WI38 (cell line): Measurements from ENCODE around the gene ATP5F1B.
"Not testable (repeated sequence)": the region's sequence is repeated elsewhere in the genome, so short reads cannot be mapped to it uniquely, and the experiment has no call there.

ENCODE experiments used
- H3K4me3 ChIP-seq: 2 replicates; pipeline ENCODE4 v1.5.1; 2011; ENCODE audit warnings: low read depth, mild to moderate bottlenecking, control low read depth, low read length
- CTCF ChIP-seq: IDR thresholded peaks from 2 replicates; pipeline ENCODE4 v1.5.1; 2012; ENCODE audit warnings: low read depth, mild to moderate bottlenecking, control low read depth, low read length

The ATP5F1B gene

DNA sequence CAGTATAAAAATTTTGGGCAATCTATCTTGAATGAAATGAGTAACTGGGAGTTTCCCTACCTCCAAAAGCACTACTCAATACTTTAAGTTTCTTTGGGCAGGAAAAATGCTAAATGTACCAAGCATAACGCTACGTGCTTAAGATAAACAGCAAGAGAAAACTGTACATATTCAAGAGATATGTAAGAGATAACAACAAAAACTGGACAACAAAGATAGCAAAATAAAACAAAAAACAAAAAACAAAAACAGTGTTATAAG lies 22.3 kb upstream of the ATP5F1B start:
- no peak for TF ChIP-seq CTCF
- H3K4me3 ChIP-seq = no peak overlapping the region

DNA sequence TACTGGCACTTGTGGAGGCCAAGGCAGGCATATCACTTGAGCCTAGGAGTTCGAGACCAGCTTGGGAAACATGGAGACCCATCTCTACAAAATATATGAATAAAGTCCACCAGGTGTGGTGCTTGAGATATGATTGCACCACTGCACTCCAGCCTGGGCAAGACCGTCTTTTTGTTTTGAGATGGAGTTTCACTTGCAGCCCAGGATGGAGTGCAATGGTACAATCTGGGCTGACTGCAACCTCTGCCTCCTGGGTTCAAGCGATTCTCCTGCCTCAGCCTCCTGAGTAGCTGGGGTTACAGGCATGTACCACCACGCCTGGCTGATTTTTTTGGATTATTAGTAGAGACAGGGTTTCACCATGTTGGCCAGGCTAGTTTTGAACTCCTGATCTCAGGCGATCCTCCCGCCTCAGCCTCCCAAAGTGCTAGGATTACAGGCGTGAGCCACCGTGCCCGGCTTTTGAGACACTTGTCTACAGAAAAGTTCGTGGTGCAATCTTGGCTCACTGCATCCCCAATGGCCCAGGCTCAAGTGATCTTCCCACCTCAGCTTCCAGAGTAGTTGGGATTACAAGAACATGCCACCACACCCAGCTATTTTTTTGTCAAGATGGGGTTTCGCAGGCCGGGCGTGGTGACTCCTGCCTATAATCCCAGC lies 16.3 kb upstream of the ATP5F1B start:
- no peak overlapping the region for H3K4me3 ChIP-seq
- no peak for TF ChIP-seq CTCF

DNA sequence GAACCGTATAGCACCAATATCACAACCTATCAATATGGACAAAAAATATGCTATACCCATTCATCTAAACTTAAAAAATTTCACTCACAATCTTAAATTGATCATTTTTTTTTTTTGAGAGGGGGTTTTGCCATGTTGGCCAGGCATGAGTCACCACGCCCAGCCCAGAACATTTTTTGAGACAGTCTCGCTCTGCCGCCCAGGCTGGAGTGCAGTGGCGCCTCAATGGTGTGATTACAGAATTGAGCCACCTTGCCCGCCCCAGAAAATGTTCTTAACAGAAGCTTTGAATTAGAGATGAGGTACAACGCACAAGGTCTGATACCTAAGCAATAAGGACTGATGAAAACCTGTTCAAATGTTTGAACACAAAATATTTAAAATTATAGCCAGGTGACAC lies 15.8 kb upstream of the ATP5F1B start:
- no peak overlapping the region for H3K4me3 ChIP-seq
- no peak for TF ChIP-seq CTCF

GRCh38 chr12:56658921-56659320 lies 13.1 kb upstream of the ATP5F1B start:
- H3K4me3 ChIP-seq = no peak overlapping the region
- TF ChIP-seq CTCF = no peak

DNA sequence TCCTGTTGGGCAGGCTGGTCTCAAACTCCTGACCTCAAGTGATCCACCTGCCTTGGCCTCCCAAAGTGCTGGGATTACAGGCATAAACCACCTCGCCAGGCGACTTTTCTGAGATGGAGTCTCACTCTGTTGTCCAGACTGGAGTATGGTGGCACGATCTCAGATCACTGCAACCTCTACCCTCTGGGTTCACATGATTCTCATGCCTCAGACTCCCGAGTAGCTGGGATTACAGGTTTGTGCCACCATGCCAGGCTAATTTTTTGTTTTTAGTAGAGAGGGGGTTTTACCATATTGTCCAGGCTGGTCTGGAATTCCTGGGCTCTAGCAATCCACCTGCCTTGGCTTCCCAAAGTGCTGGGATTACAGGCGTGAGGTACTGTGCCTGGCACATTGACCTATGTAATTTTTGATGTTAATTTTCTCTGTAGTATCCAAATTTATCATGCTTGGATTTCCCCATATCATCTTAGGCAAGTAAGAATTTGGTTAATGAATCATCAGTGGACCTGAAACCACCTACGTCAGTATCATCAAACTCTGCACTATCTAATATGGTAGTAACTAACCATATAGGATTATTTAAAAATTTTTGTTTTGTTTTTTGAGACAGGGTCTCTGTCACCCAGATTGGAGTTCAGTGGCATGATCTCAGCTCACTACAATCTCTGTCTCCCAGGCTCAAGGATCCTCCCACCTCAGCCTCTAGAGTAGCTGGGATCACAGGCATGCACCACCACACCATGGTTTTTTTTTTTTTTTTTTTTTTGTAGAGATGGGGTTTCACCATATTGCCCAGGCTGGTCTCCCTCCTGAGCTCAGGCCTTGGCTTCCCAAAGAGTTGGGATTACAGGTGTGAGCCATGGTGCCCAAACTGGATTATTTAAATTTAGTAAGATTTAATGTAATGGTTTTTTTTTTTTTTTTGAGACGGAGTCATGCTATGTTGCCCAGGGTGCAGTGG lies 11.9 kb upstream of the ATP5F1B start:
- H3K4me3 ChIP-seq = no peak overlapping the region
- TF ChIP-seq CTCF = no peak

DNA sequence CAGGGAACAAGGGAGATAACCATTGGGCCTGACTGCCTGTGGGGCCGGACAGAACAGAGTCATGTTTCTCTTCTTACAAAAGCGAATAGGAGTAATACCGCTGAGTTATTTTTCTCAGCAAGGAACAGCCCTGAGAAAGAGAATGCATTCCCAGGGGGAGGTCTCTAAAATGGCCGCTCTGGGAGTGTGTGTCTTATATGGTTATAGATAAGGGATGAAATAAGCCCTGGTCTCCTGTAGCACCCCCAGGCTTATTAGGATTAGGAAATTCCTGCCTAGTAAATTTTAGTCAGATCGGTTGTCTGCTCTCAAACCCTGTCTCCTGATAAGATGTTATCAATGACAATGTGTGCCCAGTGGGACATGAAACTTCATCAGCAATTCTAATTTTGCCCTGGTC lies 8.0 kb upstream of the ATP5F1B start:
- H3K4me3 ChIP-seq = not testable (repeated sequence)

DNA sequence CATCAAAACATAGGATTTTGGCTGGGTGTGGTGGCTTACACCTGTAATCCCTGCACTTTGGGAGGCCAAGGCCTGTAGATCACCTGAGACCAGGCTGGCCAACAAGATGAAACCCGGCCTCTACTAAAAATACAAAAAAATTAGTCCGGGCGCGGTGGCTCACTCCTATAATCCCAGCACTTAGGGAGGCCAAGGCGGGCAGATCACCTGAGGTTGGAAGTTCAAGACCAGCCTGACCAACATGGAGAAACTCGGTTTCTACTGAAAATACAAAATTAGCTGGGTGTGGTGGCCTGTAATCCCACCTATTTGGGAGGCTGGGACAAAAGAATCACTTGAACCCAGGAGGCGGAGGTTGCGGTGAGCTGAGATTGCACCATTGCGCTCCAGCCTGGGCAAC lies 2.2 kb upstream of the ATP5F1B start:
- H3K4me3 ChIP-seq = not testable (repeated sequence)

DNA sequence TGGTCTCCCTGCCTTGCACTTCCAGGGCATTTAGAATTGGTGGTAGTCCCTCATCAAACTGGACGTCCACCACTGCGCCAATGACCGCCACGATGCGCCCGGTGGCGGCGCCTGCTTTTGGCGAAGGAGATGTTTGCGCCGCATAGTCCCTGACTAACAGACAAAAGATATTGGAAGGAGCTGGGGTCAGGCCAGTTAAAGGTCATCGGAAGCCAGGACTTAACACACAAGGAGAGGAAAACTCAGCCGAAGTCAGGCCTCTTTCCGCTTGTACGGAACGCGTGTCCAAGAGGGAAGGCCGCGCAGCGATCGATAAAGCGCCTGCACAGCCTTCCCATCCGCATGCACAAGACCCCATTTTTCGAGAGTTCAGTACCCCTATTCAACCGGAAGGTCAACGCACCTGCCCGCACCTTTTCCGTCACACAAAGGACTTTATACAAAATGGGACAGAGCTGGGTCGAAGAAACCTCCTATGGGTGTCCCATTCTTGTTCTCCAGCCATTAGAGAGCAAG lies 525 bp downstream of the ATP5F1B start:
- TF ChIP-seq CTCF = no peak
- H3K4me3 ChIP-seq = peak overlapping the region; percentile 92
